Duodenal mucosa (tissue), 2 donors: Measurements from ENCODE around the gene ZNF544.

Experiments
- H3K27ac ChIP-seq: one replicate; pipeline ENCODE4 v1.7.0; 2013; ENCODE audit warnings: low read depth, low read length
- H3K27me3 ChIP-seq, 2 donors: one replicate each; pipeline ENCODE4 v1.7.0; 2013; ENCODE audit warnings: low read length in 2 of 2, control low read depth in 1 of 2; ENCODE audit not compliant: insufficient read depth in 2 of 2, control insufficient read depth in 1 of 2
- H3K36me3 ChIP-seq, 2 donors: one replicate each; pipeline ENCODE4 v1.7.0; 2013; ENCODE audit warnings: low read length in 2 of 2, control low read depth in 1 of 2; ENCODE audit not compliant: insufficient read depth in 2 of 2, control insufficient read depth in 1 of 2
- H3K4me1 ChIP-seq, 2 donors: one replicate each; pipeline ENCODE4 v1.7.0; 2013; ENCODE audit warnings: low read length in 2 of 2, control low read depth in 1 of 2; ENCODE audit not compliant: insufficient read depth in 2 of 2, control insufficient read depth in 1 of 2
- H3K4me3 ChIP-seq, 2 donors: one replicate each; pipeline ENCODE4 v1.7.0; 2013; ENCODE audit warnings: low read length in 2 of 2, low read depth in 1 of 2
- H3K9ac ChIP-seq, 2 donors: one replicate each; pipeline ENCODE4 v1.7.0; 2013; ENCODE audit warnings: low read length in 2 of 2, low read depth in 1 of 2
- H3K9me3 ChIP-seq, 2 donors: one replicate each; pipeline ENCODE4 v1.7.0; 2013; ENCODE audit warnings: low read length in 2 of 2, control low read depth in 1 of 2; ENCODE audit not compliant: control insufficient read depth in 1 of 2

The ZNF544 gene

GRCh38 chr19:58212336-58213074, 16.2 kb upstream of the ZNF544 start:
- H3K9ac ChIP-seq = no peak overlapping the region

GRCh38 chr19:58213075-58213369, 15.7 kb upstream of the ZNF544 start:
- peaks cover 50 to 57% of the 10 kb centered on the region in 2 donors for H3K36me3 ChIP-seq

More at GRCh38 chr19:58212336-58213074, 16.2 kb upstream of the ZNF544 start:
- H3K27me3 ChIP-seq = no peaks in the 10 kb centered on the region
- peak overlapping the region; percentile 38 to 52 for H3K4me3 ChIP-seq
- no peak overlapping the region for H3K27ac ChIP-seq
- peaks cover 94 to 99% of the 10 kb centered on the region in 2 donors for H3K9me3 ChIP-seq
- no peaks in the 10 kb centered on the region for H3K4me1 ChIP-seq
- H3K36me3 ChIP-seq = peaks cover 55 to 62% of the 10 kb centered on the region in 2 donors

GRCh38 chr19:58217069-58217481, 11.6 kb upstream of the ZNF544 start:
- H3K27ac ChIP-seq = no peak overlapping the region
- peaks cover 11 to 18% of the 10 kb centered on the region in 2 donors for H3K36me3 ChIP-seq
- no peaks in the 10 kb centered on the region for H3K27me3 ChIP-seq
- H3K9me3 ChIP-seq = peaks cover 62 to 67% of the 10 kb centered on the region in 2 donors
- H3K9ac ChIP-seq = no peak overlapping the region
- H3K4me1 ChIP-seq = no peaks in the 10 kb centered on the region
- H3K4me3 ChIP-seq = no peak overlapping the region

More at GRCh38 chr19:58213075-58213369, 15.7 kb upstream of the ZNF544 start:
- H3K4me1 ChIP-seq = no peaks in the 10 kb centered on the region
- peaks cover 92 to 97% of the 10 kb centered on the region in 2 donors for H3K9me3 ChIP-seq
- H3K27ac ChIP-seq = no peak overlapping the region
- H3K4me3 ChIP-seq = peak overlapping the region in 1 of 2 donors; percentile 52
- H3K27me3 ChIP-seq = no peaks in the 10 kb centered on the region
- no peak overlapping the region for H3K9ac ChIP-seq

GRCh38 chr19:58217607-58218391, 10.9 kb upstream of the ZNF544 start:
- Histone ChIP-seq H3K27me3 (no peaks in the 10 kb centered on the region), H3K9ac (no peak overlapping the region), H3K36me3 (peaks cover 3 to 10% of the 10 kb centered on the region in 2 donors), H3K9me3 (peaks cover 55 to 60% of the 10 kb centered on the region in 2 donors), H3K27ac (no peak overlapping the region), H3K4me3 (no peak overlapping the region), H3K4me1 (no peaks in the 10 kb centered on the region)

GRCh38 chr19:58218899-58219298, 9.8 kb upstream of the ZNF544 start:
- no peaks in the 10 kb centered on the region for H3K36me3 ChIP-seq
- no peaks in the 10 kb centered on the region for H3K27me3 ChIP-seq
- H3K9me3 ChIP-seq = peaks cover 44 to 49% of the 10 kb centered on the region in 2 donors
- H3K4me3 ChIP-seq = no peak overlapping the region
- no peak overlapping the region for H3K9ac ChIP-seq
- no peaks in the 10 kb centered on the region for H3K4me1 ChIP-seq
- no peak overlapping the region for H3K27ac ChIP-seq

GRCh38 chr19:58227964-58228584, 640 bp upstream of the ZNF544 start:
- Histone ChIP-seq H3K36me3 (peaks cover 15 to 32% of the 10 kb centered on the region in 2 donors), H3K27ac (peak overlapping the region; percentile 50), H3K9me3 (peaks cover 28 to 32% of the 10 kb centered on the region in 2 donors), H3K27me3 (no peaks in the 10 kb centered on the region), H3K4me3 (peak overlapping the region; percentile 83), H3K4me1 (peaks cover 10 to 14% of the 10 kb centered on the region in 2 donors), H3K9ac (peak overlapping the region; percentile 55 to 58)

- Histone ChIP-seq H3K9me3 (peaks cover 35 to 38% of the 10 kb centered on the region in 2 donors), H3K36me3 (peaks cover 20 to 44% of the 10 kb centered on the region in 2 donors), H3K4me3 (peak overlapping the region; percentile 83), H3K27me3 (no peaks in the 10 kb centered on the region), H3K9ac (peak overlapping the region in 1 of 2 donors; percentile 58), H3K4me1 (peaks cover 10 to 14% of the 10 kb centered on the region in 2 donors), H3K27ac (no peak overlapping the region)
Observed at GRCh38 chr19:58229255-58229639, 533 bp downstream of the ZNF544 start.

- no peaks in the 10 kb centered on the region for H3K27me3 ChIP-seq
Observed at GRCh38 chr19:58237324-58237723, 8.6 kb downstream of the ZNF544 start.

GRCh38 chr19:58243351-58243750, 14.6 kb downstream of the ZNF544 start:
- no peak overlapping the region for H3K9ac ChIP-seq
- peaks cover 56 to 68% of the 10 kb centered on the region in 2 donors for H3K9me3 ChIP-seq
- H3K36me3 ChIP-seq = peaks cover 58 to 86% of the 10 kb centered on the region in 2 donors
- no peak overlapping the region for H3K27ac ChIP-seq
- peak overlapping the region in 1 of 2 donors; percentile 45 for H3K4me3 ChIP-seq
- no peaks in the 10 kb centered on the region for H3K4me1 ChIP-seq
- no peaks in the 10 kb centered on the region for H3K27me3 ChIP-seq

More at GRCh38 chr19:58237324-58237723, 8.6 kb downstream of the ZNF544 start:
- Histone ChIP-seq H3K4me3 (peak overlapping the region; percentile 15 to 28), H3K9ac (no peak overlapping the region), H3K9me3 (peaks cover 54 to 58% of the 10 kb centered on the region in 2 donors), H3K27ac (no peak overlapping the region), H3K36me3 (peaks cover 42 to 79% of the 10 kb centered on the region in 2 donors), H3K4me1 (no peaks in the 10 kb centered on the region)

- Histone ChIP-seq H3K4me3 (peak overlapping the region in 1 of 2 donors; percentile 46), H3K9me3 (peaks cover 72 to 87% of the 10 kb centered on the region in 2 donors), H3K4me1 (no peaks in the 10 kb centered on the region), H3K9ac (no peak overlapping the region), H3K36me3 (peaks cover 65 to 99% of the 10 kb centered on the region in 2 donors), H3K27ac (no peak overlapping the region), H3K27me3 (no peaks in the 10 kb centered on the region)
Observed at GRCh38 chr19:58248886-58249285, 20.2 kb downstream of the ZNF544 start.
